SK-N-SH treated with all-trans-retinoic acid at 6 μM for 48 hours (cell line): ENCODE results near the gene NKD1.

Experiments used
- ATAC-seq: fragments of 200-7000 bp; cut with Tn5 transposase; 3 replicates; pipeline ENCODE4 v1.9.1; 2020; ENCODE audit warnings: mild to moderate bottlenecking, moderate library complexity
- ARNTL ChIP-seq: fragments of 450-650 bp; formaldehyde crosslinking; IDR thresholded peaks from 2 replicates; pipeline ENCODE4 v1.5.0; 2020; ENCODE audit warnings: low read depth, mild to moderate bottlenecking, moderate library complexity, borderline replicate concordance
- BACH2 ChIP-seq: fragments of 250-450 bp; sonication (Bioruptor Pico); IDR thresholded peaks from 2 replicates; pipeline ENCODE4 v1.9.0; 2021; ENCODE audit warnings: mild to moderate bottlenecking, borderline replicate concordance
- CSDC2 ChIP-seq: fragments of 250-450 bp; sonication (Bioruptor Pico); IDR thresholded peaks from 2 replicates; pipeline ENCODE4 v1.5.0; 2020; ENCODE audit warnings: mild to moderate bottlenecking, moderate library complexity
- ESRRG ChIP-seq: fragments of 250-450 bp; sonication (Bioruptor Pico); IDR thresholded peaks from 2 replicates; pipeline ENCODE4 v1.6.1; 2021; ENCODE audit warnings: mild to moderate bottlenecking
- GLIS3 ChIP-seq: fragments of 250-450 bp; sonication (Bioruptor Pico); IDR thresholded peaks from 2 replicates; pipeline ENCODE4 v1.5.0; 2020; ENCODE audit warnings: mild to moderate bottlenecking, moderate library complexity
- ISL1 ChIP-seq: fragments of 250-450 bp; sonication (Bioruptor Pico); IDR thresholded peaks from 2 replicates; pipeline ENCODE4 v2.1.2; 2022; ENCODE audit warnings: mild to moderate bottlenecking, moderate library complexity
- OSR1 ChIP-seq: fragments of 250-450 bp; sonication (Bioruptor Pico); IDR thresholded peaks from 2 replicates; pipeline ENCODE4 v1.8.0; 2022; ENCODE audit warnings: moderate library complexity, mild to moderate bottlenecking, inconsistent platforms
- POU6F1 ChIP-seq: fragments of 250-450 bp; sonication (Bioruptor Pico); IDR thresholded peaks from 2 replicates; pipeline ENCODE4 v1.8.0; 2021; ENCODE audit warnings: low read depth, mild to moderate bottlenecking, moderate library complexity, borderline replicate concordance
- PPARA ChIP-seq: fragments of 250-450 bp; sonication (Bioruptor Pico); IDR thresholded peaks from 2 replicates; pipeline ENCODE4 v1.5.0; 2020; ENCODE audit warnings: mild to moderate bottlenecking, borderline replicate concordance
- RARB ChIP-seq: fragments of 250-450 bp; sonication (Bioruptor Pico); IDR thresholded peaks from 2 replicates; pipeline ENCODE4 v1.8.0; 2021; ENCODE audit warnings: mild to moderate bottlenecking, moderate library complexity
- SNAI2 ChIP-seq: fragments of 250-450 bp; sonication (Bioruptor Pico); IDR thresholded peaks from 2 replicates; pipeline ENCODE4 v1.5.0; 2020; ENCODE audit warnings: mild to moderate bottlenecking, moderate library complexity
- TCF4 ChIP-seq: fragments of 250-450 bp; sonication (Bioruptor Pico); IDR thresholded peaks from 2 replicates; pipeline ENCODE4 v1.8.0; 2021; ENCODE audit warnings: mild to moderate bottlenecking, moderate library complexity, borderline replicate concordance
- TOX ChIP-seq: fragments of 250-450 bp; sonication (Bioruptor Pico); IDR thresholded peaks from 2 replicates; pipeline ENCODE4 v1.8.0; 2021; ENCODE audit warnings: mild to moderate bottlenecking, moderate library complexity, borderline replicate concordance
- ZC3H10 ChIP-seq: fragments of 250-450 bp; sonication (Bioruptor Pico); IDR thresholded peaks from 2 replicates; pipeline ENCODE4 v1.5.1; 2021; ENCODE audit warnings: mild to moderate bottlenecking, moderate library complexity
- ZFP3 ChIP-seq: fragments of 250-450 bp; sonication (Bioruptor Pico); IDR thresholded peaks from 2 replicates; pipeline ENCODE4 v1.5.0; 2020; ENCODE audit warnings: mild to moderate bottlenecking, moderate library complexity
- ZFP30 ChIP-seq: fragments of 450-650 bp; formaldehyde crosslinking; IDR thresholded peaks from 2 replicates; pipeline ENCODE4 v1.5.0; 2022; ENCODE audit warnings: mild to moderate bottlenecking, moderate library complexity
- ZNF565 ChIP-seq: fragments of 450-650 bp; formaldehyde crosslinking; conservative IDR thresholded peaks from 2 replicates; pipeline ENCODE4 v1.5.0; 2020; ENCODE audit warnings: low read depth, mild to moderate bottlenecking, moderate library complexity
- ZNF70 ChIP-seq: fragments of 450-650 bp; formaldehyde crosslinking; IDR thresholded peaks from 2 replicates; pipeline ENCODE4 v1.5.0; 2020; ENCODE audit warnings: mild to moderate bottlenecking, moderate library complexity
- ZNF8 ChIP-seq: fragments of 450-650 bp; formaldehyde crosslinking; IDR thresholded peaks from 2 replicates; pipeline ENCODE4 v1.5.0; 2020; ENCODE audit warnings: mild to moderate bottlenecking, moderate library complexity
- TF ChIP-seq, protein P1 (sequence below): fragments of 250-450 bp; sonication (Bioruptor Pico); IDR thresholded peaks from 2 replicates; pipeline ENCODE4 v1.5.1; 2020; ENCODE audit warnings: low read depth, mild to moderate bottlenecking, moderate library complexity
- TF ChIP-seq, protein P2 (sequence below): fragments of 250-450 bp; sonication (Bioruptor Pico); IDR thresholded peaks from 2 replicates; pipeline ENCODE4 v1.8.0; 2020; ENCODE audit warnings: mild to moderate bottlenecking, moderate library complexity, borderline replicate concordance
- TF ChIP-seq, protein P3 (sequence below): fragments of 250-450 bp; sonication (Bioruptor Pico); IDR thresholded peaks from 2 replicates; pipeline ENCODE4 v1.5.1; 2021; ENCODE audit warnings: mild to moderate bottlenecking, moderate library complexity
- TF ChIP-seq, protein P4 (sequence below): fragments of 250-450 bp; sonication (Bioruptor Pico); IDR thresholded peaks from 2 replicates; pipeline ENCODE4 v1.5.0; 2020; ENCODE audit warnings: mild to moderate bottlenecking, moderate library complexity

The NKD1 gene

DNA sequence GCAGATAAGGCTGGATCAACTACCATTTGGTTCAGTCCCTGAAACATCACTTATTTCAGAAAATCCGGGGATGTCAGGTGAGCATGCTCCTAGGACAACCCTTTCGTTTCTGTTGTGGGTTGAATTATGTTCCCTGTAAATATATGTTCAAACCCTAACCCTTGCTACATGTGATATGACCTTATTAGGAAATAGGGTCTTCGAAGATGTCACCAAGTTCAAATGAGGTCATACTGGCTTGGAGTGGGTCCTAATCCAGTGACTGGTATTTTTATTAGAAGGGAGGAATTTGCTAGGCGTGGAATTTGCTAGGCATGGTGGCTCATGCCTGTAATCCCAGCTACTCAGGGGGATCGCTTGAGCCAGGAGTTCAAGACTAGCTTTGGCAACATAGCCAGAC, 111.6 kb downstream of the NKD1 start:
- no peak for ATAC-seq
- TF ChIP-seq TOX (CRISPR knock-in tag): no peak
- TF ChIP-seq GLIS3: no peak
- TF ChIP-seq ZC3H10 (CRISPR knock-in tag): no peak
- no peak for TF ChIP-seq PPARA
- TF ChIP-seq BACH2 (CRISPR knock-in tag): no peak
- TF ChIP-seq, protein P1, sequence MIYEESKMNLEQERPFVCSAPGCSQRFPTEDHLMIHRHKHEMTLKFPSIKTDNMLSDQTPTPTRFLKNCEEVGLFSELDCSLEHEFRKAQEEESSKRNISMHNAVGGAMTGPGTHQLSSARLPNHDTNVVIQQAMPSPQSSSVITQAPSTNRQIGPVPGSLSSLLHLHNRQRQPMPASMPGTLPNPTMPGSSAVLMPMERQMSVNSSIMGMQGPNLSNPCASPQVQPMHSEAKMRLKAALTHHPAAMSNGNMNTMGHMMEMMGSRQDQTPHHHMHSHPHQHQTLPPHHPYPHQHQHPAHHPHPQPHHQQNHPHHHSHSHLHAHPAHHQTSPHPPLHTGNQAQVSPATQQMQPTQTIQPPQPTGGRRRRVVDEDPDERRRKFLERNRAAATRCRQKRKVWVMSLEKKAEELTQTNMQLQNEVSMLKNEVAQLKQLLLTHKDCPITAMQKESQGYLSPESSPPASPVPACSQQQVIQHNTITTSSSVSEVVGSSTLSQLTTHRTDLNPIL (CRISPR knock-in tag): no peak
- TF ChIP-seq ZFP30 (CRISPR knock-in tag): no peak
- no peak for TF ChIP-seq ARNTL (CRISPR knock-in tag)
- TF ChIP-seq, protein P2, sequence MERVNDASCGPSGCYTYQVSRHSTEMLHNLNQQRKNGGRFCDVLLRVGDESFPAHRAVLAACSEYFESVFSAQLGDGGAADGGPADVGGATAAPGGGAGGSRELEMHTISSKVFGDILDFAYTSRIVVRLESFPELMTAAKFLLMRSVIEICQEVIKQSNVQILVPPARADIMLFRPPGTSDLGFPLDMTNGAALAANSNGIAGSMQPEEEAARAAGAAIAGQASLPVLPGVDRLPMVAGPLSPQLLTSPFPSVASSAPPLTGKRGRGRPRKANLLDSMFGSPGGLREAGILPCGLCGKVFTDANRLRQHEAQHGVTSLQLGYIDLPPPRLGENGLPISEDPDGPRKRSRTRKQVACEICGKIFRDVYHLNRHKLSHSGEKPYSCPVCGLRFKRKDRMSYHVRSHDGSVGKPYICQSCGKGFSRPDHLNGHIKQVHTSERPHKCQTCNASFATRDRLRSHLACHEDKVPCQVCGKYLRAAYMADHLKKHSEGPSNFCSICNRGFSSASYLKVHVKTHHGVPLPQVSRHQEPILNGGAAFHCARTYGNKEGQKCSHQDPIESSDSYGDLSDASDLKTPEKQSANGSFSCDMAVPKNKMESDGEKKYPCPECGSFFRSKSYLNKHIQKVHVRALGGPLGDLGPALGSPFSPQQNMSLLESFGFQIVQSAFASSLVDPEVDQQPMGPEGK (CRISPR knock-in tag): no peak
- no peak for TF ChIP-seq ZNF8
- TF ChIP-seq CSDC2 (CRISPR knock-in tag): no peak
- no peak for TF ChIP-seq OSR1 (CRISPR knock-in tag)
- TF ChIP-seq ZFP3 (CRISPR knock-in tag): no peak

- no peak for TF ChIP-seq TOX (CRISPR knock-in tag)
- TF ChIP-seq PPARA: no peak
- TF ChIP-seq GLIS3: no peak
- TF ChIP-seq SNAI2 (CRISPR knock-in tag): no peak
- no peak for TF ChIP-seq ESRRG
- TF ChIP-seq, protein P1 (CRISPR knock-in tag): no peak
- TF ChIP-seq RARB: no peak
- TF ChIP-seq ZNF8: no peak
- no peak for TF ChIP-seq ZFP3 (CRISPR knock-in tag)
- TF ChIP-seq, protein P3, sequence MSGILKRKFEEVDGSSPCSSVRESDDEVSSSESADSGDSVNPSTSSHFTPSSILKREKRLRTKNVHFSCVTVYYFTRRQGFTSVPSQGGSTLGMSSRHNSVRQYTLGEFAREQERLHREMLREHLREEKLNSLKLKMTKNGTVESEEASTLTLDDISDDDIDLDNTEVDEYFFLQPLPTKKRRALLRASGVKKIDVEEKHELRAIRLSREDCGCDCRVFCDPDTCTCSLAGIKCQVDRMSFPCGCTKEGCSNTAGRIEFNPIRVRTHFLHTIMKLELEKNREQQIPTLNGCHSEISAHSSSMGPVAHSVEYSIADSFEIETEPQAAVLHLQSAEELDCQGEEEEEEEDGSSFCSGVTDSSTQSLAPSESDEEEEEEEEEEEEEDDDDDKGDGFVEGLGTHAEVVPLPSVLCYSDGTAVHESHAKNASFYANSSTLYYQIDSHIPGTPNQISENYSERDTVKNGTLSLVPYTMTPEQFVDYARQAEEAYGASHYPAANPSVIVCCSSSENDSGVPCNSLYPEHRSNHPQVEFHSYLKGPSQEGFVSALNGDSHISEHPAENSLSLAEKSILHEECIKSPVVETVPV (CRISPR knock-in tag): no peak
- no peak for TF ChIP-seq ZFP30 (CRISPR knock-in tag)
- no peak for TF ChIP-seq TCF4 (CRISPR knock-in tag)
- TF ChIP-seq, protein P4, sequence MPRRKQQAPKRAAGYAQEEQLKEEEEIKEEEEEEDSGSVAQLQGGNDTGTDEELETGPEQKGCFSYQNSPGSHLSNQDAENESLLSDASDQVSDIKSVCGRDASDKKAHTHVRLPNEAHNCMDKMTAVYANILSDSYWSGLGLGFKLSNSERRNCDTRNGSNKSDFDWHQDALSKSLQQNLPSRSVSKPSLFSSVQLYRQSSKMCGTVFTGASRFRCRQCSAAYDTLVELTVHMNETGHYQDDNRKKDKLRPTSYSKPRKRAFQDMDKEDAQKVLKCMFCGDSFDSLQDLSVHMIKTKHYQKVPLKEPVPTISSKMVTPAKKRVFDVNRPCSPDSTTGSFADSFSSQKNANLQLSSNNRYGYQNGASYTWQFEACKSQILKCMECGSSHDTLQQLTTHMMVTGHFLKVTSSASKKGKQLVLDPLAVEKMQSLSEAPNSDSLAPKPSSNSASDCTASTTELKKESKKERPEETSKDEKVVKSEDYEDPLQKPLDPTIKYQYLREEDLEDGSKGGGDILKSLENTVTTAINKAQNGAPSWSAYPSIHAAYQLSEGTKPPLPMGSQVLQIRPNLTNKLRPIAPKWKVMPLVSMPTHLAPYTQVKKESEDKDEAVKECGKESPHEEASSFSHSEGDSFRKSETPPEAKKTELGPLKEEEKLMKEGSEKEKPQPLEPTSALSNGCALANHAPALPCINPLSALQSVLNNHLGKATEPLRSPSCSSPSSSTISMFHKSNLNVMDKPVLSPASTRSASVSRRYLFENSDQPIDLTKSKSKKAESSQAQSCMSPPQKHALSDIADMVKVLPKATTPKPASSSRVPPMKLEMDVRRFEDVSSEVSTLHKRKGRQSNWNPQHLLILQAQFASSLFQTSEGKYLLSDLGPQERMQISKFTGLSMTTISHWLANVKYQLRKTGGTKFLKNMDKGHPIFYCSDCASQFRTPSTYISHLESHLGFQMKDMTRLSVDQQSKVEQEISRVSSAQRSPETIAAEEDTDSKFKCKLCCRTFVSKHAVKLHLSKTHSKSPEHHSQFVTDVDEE (CRISPR knock-in tag): no peak
- TF ChIP-seq ISL1 (CRISPR knock-in tag): no peak
- TF ChIP-seq ZNF70 (CRISPR knock-in tag): no peak
- no peak for TF ChIP-seq ARNTL (CRISPR knock-in tag)
- no peak for ATAC-seq
Observed at GRCh38 chr16:50662306-50662940, 114.2 kb downstream of the NKD1 start.

- ATAC-seq: no peak
- TF ChIP-seq ARNTL (CRISPR knock-in tag) (no peak), OSR1 (CRISPR knock-in tag) (no peak), BACH2 (CRISPR knock-in tag) (no peak), ZNF565 (CRISPR knock-in tag) (no peak), CSDC2 (CRISPR knock-in tag) (no peak), GLIS3 (no peak), POU6F1 (CRISPR knock-in tag) (no peak), ZFP30 (CRISPR knock-in tag) (no peak), PPARA (no peak), ZFP3 (CRISPR knock-in tag) (no peak), ZNF8 (no peak)
- TF ChIP-seq, protein P3 (CRISPR knock-in tag): no peak
- TF ChIP-seq, protein P1 (CRISPR knock-in tag): no peak
Observed at GRCh38 chr16:50664270-50664669, 116.1 kb downstream of the NKD1 start.
